Epithelial cell of esophagus (primary cell): ENCODE results near the gene THAP7.

Source experiments
- DNase-seq: peaks from one replicate; pipeline ENCODE4 v3.0.0; 2010; ENCODE audit warnings: low read depth
- H3K4me3 ChIP-seq: 2 replicates; pipeline ENCODE4 v1.5.1; 2011; ENCODE audit warnings: mild to moderate bottlenecking, low read length, control low read depth
- CTCF ChIP-seq: IDR thresholded peaks from 2 replicates; pipeline ENCODE4 v1.5.1; 2011; ENCODE audit warnings: low read depth, mild to moderate bottlenecking, low read length, control low read depth, inconsistent platforms; ENCODE audit not compliant: insufficient read depth; ENCODE audit errors: missing control alignments

Gene THAP7

GRCh38 chr22:20990184-20991180 is 11.4 kb downstream of the THAP7 start:
- no peak for DNase-seq
- TF ChIP-seq CTCF = no peak
- H3K4me3 ChIP-seq = no peak overlapping the region

DNA sequence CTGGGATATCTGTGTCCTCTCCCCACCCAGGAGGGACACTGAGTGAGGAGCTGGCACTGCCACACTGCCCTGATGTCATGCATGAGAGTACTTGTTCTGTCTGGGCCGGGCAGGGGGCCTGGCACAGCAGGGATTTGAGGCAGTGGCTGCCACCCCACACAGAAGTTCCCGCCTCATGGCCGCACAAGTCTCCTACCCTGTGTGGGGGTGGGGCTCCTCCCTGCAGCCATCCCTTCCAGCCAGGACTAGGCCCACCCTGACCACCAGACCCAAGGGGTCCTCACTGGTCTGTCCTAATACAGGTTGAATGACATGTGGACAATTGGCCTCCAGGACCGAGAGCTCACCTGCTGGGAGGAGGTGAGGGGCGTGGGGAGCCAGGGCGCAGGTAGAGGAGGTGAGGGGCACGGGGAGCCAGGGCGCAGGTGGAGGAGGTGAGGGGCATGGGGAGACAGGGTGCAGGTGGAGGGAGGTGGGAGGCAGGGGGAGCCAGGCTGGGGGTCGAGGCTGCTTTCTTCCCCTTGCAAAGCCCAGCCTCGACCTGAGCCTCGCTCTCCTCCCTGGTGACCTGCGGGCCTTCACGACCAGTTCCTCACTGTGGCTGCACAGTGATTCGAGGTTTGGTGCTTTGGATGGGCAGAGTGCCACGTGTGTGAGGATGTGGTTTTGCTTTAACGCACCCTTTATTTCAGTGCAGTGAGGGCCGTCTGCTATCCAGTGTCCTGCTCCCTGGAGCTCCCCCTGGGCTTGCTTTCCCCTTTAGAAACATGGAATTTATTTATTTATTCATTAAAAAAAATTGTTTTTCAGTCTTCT is 12.4 kb downstream of the THAP7 start:
- TF ChIP-seq CTCF = no peak
- no peak for DNase-seq
- H3K4me3 ChIP-seq = no peak overlapping the region

DNA sequence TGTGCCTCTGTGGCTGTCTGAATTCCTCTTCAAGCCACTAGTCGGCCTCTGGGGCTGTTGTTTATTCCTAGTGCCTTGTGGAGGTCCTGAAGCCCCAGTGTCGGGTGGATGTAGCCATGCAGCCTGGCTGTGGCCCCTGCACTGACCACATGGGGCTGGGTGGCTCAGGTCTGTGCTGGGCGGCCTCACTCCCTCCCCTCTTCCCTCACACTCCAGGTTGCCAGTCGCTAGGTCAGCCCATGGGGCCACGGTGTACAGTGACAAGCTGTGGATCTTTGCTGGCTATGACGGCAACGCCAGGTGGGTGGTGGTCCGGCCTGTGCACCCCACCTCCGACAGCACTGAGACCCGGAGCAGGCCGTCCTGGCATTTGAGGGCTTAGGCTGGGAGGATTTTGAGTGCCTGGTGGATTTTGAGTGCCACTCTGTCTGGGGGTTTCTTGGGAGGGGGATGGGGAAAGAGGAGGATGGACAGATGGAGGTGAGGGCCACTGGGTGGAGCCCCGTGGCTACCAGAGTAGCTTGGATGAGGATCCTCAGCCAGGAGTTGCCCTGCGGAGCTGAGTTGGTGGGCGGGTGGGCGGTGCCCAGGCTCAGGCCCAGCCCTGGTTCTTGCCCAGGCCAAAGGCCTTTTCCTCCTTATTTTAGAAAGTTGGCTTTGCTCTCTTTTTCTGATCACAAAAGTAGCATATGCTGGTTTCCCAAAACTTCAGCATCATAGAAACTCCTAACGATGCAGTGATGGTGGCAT is 13.2 kb downstream of the THAP7 start:
- DNase-seq = no peak
- H3K4me3 ChIP-seq = no peak overlapping the region
- no peak for TF ChIP-seq CTCF

DNA sequence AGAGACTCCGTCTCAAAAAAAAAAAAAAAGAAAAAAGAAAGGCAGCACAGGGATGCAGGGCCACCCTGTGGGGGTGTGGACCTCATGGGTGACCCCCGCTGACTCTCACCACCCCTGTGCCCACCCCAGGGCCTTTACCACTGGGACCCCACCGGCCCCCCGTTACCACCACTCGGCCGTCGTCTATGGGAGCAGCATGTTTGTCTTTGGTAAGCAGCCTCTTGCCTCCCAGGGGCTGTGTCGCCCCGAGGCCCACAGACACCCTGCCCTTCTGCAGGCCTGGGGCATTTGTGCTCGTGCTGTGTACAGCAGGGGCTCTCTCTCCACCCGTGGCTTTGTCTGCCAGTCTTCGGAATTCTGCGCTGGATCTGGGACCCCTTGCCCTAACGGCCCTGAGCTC is 14.5 kb downstream of the THAP7 start:
- no peak for TF ChIP-seq CTCF
- DNase-seq = no peak
- no peak overlapping the region for H3K4me3 ChIP-seq

DNA sequence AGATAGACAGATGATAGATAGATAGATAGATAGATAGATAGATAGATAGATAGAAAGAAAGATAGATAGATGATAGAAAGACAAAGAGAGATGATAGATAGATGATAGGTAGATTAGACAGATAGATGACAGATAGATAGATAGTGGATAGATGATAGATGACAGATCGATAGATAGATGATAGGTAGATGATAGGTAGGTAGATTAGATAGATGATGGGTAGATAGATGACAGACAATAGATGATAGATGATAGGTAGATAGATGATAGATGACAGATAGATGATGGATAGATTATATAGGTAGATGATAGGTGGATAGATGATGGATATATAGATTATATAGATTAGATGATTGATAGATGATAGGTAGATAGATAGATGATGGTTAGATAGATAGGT is 15.6 kb downstream of the THAP7 start:
- no peak for DNase-seq
- no peak for TF ChIP-seq CTCF

GRCh38 chr22:20985720-20986119 is 16.2 kb downstream of the THAP7 start:
- DNase-seq = no peak
- no peak overlapping the region for H3K4me3 ChIP-seq
- no peak for TF ChIP-seq CTCF

More for the DNA sequence above, 15.6 kb downstream of the THAP7 start:
- H3K4me3 ChIP-seq = no peak overlapping the region
